ENCODE results near the gene ZNF148. TPM values are rescaled to one million over a fixed set of nuclear protein-coding genes. Genes with fewer than 3 reads are reported as not detected.

Gene ZNF148, protein sequence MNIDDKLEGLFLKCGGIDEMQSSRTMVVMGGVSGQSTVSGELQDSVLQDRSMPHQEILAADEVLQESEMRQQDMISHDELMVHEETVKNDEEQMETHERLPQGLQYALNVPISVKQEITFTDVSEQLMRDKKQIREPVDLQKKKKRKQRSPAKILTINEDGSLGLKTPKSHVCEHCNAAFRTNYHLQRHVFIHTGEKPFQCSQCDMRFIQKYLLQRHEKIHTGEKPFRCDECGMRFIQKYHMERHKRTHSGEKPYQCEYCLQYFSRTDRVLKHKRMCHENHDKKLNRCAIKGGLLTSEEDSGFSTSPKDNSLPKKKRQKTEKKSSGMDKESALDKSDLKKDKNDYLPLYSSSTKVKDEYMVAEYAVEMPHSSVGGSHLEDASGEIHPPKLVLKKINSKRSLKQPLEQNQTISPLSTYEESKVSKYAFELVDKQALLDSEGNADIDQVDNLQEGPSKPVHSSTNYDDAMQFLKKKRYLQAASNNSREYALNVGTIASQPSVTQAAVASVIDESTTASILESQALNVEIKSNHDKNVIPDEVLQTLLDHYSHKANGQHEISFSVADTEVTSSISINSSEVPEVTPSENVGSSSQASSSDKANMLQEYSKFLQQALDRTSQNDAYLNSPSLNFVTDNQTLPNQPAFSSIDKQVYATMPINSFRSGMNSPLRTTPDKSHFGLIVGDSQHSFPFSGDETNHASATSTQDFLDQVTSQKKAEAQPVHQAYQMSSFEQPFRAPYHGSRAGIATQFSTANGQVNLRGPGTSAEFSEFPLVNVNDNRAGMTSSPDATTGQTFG
- 12.5 and 14.2 TPM in 2 replicates for total RNA-seq

GRCh38 chr3:125374996-125375941, at the start of gene ZNF148:
ZNF148 (minus strand) TSS chr3:125375325; CDS start chr3:125313640, 61,685 bp downstream.

DNA sequence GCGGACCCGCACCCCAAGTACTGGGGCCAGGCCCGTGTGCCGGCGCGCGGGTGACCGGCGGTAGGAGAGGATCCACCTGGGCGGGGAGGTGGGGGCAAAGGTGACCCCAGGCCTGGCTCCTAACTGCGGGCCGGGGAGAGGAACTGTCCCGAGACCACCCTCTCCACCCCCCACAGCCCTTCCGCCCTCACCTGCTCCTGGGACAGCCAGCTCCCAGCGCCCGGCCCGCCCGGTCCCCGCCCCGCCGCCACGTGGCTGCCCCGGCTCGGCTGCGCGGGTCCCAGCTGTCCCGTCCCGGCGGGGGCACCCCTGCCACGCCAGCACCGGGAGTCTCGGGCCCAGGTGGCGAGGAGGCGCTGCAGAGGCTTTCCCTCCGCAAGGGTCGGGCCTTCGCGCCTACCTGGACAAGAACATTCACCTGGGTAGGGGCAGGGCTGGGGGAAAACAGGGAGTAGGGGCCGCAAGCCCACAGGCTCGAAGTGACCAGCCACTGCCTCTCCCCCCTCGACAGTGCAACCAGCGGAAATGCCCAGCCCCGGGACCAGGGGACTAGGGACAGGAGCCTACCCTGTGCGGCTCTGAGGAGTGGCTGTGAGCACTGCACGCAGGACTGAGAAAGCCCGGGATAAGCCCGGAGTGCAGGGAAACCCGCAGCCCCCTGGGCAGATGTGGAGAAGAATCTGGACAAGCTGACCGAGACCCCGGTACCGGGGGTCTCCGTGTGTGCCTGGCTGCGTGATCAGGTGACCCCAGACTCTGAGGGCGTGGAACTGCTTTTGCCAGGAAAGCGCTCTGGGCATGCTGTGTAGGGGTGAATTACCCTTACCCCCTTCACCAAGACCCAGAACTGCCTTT, 162.4 kb downstream of the ZNF148 start, which contains the start of gene SLC12A8:
SLC12A8 (minus strand) TSS at position 240 of the 855 bp plus-strand sequence. CDS start 1,399 bp downstream, outside the sequence.

Other genes starting within 250 kb of the ZNF148 start
- 11.6 and 25.9 TPM in 2 replicates for gene SLC12A8, start 162.6 kb downstream of the ZNF148 start, total RNA-seq
- gene SNX4, start 144.9 kb upstream of the ZNF148 start, total RNA-seq = 19.9 and 21.7 TPM in 2 replicates
- gene OSBPL11, start 220.2 kb upstream of the ZNF148 start, total RNA-seq = 4.6 and 6.1 TPM in 2 replicates